HepG2 (cell line): Measurements from ENCODE around the gene NGF. TPM values are rescaled to one million over a fixed set of nuclear protein-coding genes. Genes with fewer than 3 reads are reported as not detected.

Experiments
- ATAC-seq: fragments of 200-7000 bp; cut with Tn5 transposase; 3 replicates; pipeline ENCODE4 v1.9.1; 2020; ENCODE audit warnings: mild to moderate bottlenecking, moderate library complexity
- BruUV-seq: library from RNA; stranded (reverse); fragments of 400-500 nt; replicated peaks from 2 replicates; lab custom pipeline; 2021; lab: Mats Ljungman, UMichigan
- CTCF ChIA-PET: fragments of 300-600 bp; formaldehyde crosslinking; extraction: SDS; loops from one replicate; lab custom pipeline; 2021; ENCODE audit warnings: low total read pairs, inconsistent platforms, low intra/inter-chr PET ratio; lab: Yijun Ruan, JAX
- POLR2A ChIA-PET: fragments of 350-600 bp; sonication (Branson Sonifier 250); formaldehyde crosslinking; loops from one replicate; lab custom pipeline; 2020; ENCODE audit warnings: antibody characterized with exemption, inconsistent platforms; lab: Yijun Ruan, JAX
- DNase-seq: peaks from one replicate; pipeline ENCODE4 v3.0.0-alpha.2; 2015; ENCODE audit warnings: low spot score
- FAIRE-seq: peaks from 3 replicates; lab custom pipeline; 2011; peaks lifted over from hg19 to GRCh38; lab: Jason Lieb, UNC
- H2AFZ ChIP-seq: one replicate; pipeline ENCODE4 v1.6.1; 2011; ENCODE audit warnings: low read length, inconsistent platforms
- H3K27ac ChIP-seq: fragments of 300-600 bp; 3 replicates; pipeline ENCODE4 v1.8.0; 2011; ENCODE audit warnings: mixed run types, mild to moderate bottlenecking, mixed read lengths, low read length, inconsistent platforms; ENCODE audit not compliant: insufficient read depth; ENCODE audit errors: extremely low read length
- H3K27me3 ChIP-seq, 2 experiments: fragments of 200-600 bp in 1 of 2; 2 replicates in 1 of 2; 3 replicates in 1 of 2; pipeline versions ENCODE4 v1.6.0 to v1.8.0; 2011; ENCODE audit warnings: low read length in 2 of 2, mild to moderate bottlenecking in 2 of 2, moderate library complexity in 2 of 2, inconsistent platforms in 1 of 2; ENCODE audit not compliant: insufficient read depth in 2 of 2, control insufficient read depth in 1 of 2
- H3K36me3 ChIP-seq, 2 experiments: fragments of 200-600 bp in 1 of 2; replicated peaks in 1 of 2; 2 replicates in 1 of 2; 3 replicates in 1 of 2; pipeline versions ENCODE4 v1.5.1 to v1.8.0; 2011; ENCODE audit warnings: low read length in 2 of 2, inconsistent platforms in 1 of 2; ENCODE audit not compliant: insufficient read depth in 2 of 2, control insufficient read depth in 1 of 2
- H3K4me1 ChIP-seq: 2 replicates; pipeline ENCODE4 v1.5.1; 2012; ENCODE audit warnings: low read length, inconsistent platforms; ENCODE audit not compliant: insufficient read depth
- H3K4me2 ChIP-seq: 2 replicates; pipeline ENCODE4 v1.6.0; 2011; ENCODE audit warnings: low read depth, low read length, inconsistent platforms
- H3K4me3 ChIP-seq, 3 experiments: fragments of 200-600 bp in 1 of 3; sonication (generic), shearing (Covaris generic) in 1 of 3; replicated peaks in 1 of 3; 2 replicates each; pipeline ENCODE4 v1.5.1; 2011 to 2016; ENCODE audit warnings: low read length in 3 of 3, inconsistent platforms in 2 of 3, low read depth in 2 of 3, mild to moderate bottlenecking in 2 of 3, control low read depth in 1 of 3, mixed read lengths in 1 of 3; ENCODE audit not compliant: insufficient read depth in 1 of 3
- H3K79me2 ChIP-seq: one replicate; pipeline ENCODE4 v1.6.1; 2011; ENCODE audit warnings: low read length, inconsistent platforms; ENCODE audit not compliant: insufficient read depth
- H3K9ac ChIP-seq: 2 replicates; pipeline ENCODE4 v1.6.0; 2011; ENCODE audit warnings: mild to moderate bottlenecking, low read depth, low read length, inconsistent platforms; ENCODE audit not compliant: insufficient read depth
- H3K9me3 ChIP-seq: 2 replicates; pipeline ENCODE4 v1.5.1; 2012; ENCODE audit warnings: mild to moderate bottlenecking, low read length
- H4K20me1 ChIP-seq: 2 replicates; pipeline ENCODE4 v1.6.0; 2011; ENCODE audit warnings: inconsistent platforms, mild to moderate bottlenecking, low read length, moderate library complexity; ENCODE audit not compliant: insufficient read depth
- ATM ChIP-seq: fragments of 450-650 bp; IDR thresholded peaks from 2 replicates; pipeline ENCODE4 v1.7.1; 2017; ENCODE audit warnings: mild to moderate bottlenecking, borderline replicate concordance
- CREB1 ChIP-seq, 2 experiments: fragments of 450-650 bp in 1 of 2; IDR thresholded peaks; 2 replicates each; pipeline ENCODE4 v1.6.1; 2016 to 2017; ENCODE audit warnings: control low read depth in 1 of 2, mild to moderate bottlenecking in 1 of 2, missing compliant biosample characterization in 1 of 2, missing genetic modification characterization in 1 of 2
- EHMT2 ChIP-seq: fragments of 200-600 bp; sonication (generic); IDR thresholded peaks from 2 replicates; pipeline ENCODE4 v1.7.0; 2017; ENCODE audit warnings: antibody characterized with exemption, low read depth, low read length, borderline replicate concordance
- FOXA1 ChIP-seq, 2 experiments: fragments of 450-650 bp in 1 of 2; sonication (generic) in 1 of 2; formaldehyde crosslinking in 1 of 2; IDR thresholded peaks; 2 replicates each; pipeline versions ENCODE4 v1.4.0 to v1.6.1; 2016 to 2020; ENCODE audit warnings: missing genetic modification reagents in 1 of 2
- HMG20B ChIP-seq: conservative IDR thresholded peaks from 2 replicates; pipeline ENCODE4 v1.6.1; 2016; ENCODE audit warnings: missing genetic modification reagents, missing compliant biosample characterization
- KLF11 ChIP-seq: IDR thresholded peaks from 2 replicates; pipeline ENCODE4 v1.6.1; 2016; ENCODE audit warnings: missing compliant biosample characterization
- MTF1 ChIP-seq: sonication (generic); formaldehyde crosslinking; IDR thresholded peaks from 2 replicates; pipeline ENCODE4 v1.5.0; 2020; ENCODE audit warnings: missing genetic modification reagents
- NAIF1 ChIP-seq: sonication (generic); formaldehyde crosslinking; IDR thresholded peaks from 2 replicates; pipeline ENCODE4 v1.5.0; 2020; ENCODE audit warnings: mild to moderate bottlenecking, missing genetic modification reagents, borderline replicate concordance
- NBN ChIP-seq: fragments of 450-650 bp; conservative IDR thresholded peaks from 2 replicates; pipeline ENCODE4 v1.6.1; 2017
- PAWR ChIP-seq: sonication (generic); formaldehyde crosslinking; IDR thresholded peaks from 2 replicates; pipeline ENCODE4 v1.4.0; 2020; ENCODE audit warnings: missing genetic modification reagents, mild to moderate bottlenecking, borderline replicate concordance
- PITX1 ChIP-seq: sonication (generic); formaldehyde crosslinking; IDR thresholded peaks from 2 replicates; pipeline ENCODE4 v1.5.1; 2020; ENCODE audit warnings: mild to moderate bottlenecking, missing genetic modification reagents
- RARA ChIP-seq: IDR thresholded peaks from 2 replicates; pipeline ENCODE4 v1.6.1; 2016; ENCODE audit warnings: missing genetic modification reagents, missing compliant biosample characterization
- TEAD3 ChIP-seq: optimal IDR thresholded peaks from 2 replicates; pipeline ENCODE3; 2016; ENCODE audit warnings: borderline replicate concordance
- ZBTB3 ChIP-seq: sonication (generic); formaldehyde crosslinking; IDR thresholded peaks from 2 replicates; pipeline ENCODE4 v1.4.0; 2020; ENCODE audit warnings: low read depth, mild to moderate bottlenecking, moderate library complexity, missing genetic modification reagents, borderline replicate concordance
- ZBTB8A ChIP-seq: sonication (generic); formaldehyde crosslinking; IDR thresholded peaks from 2 replicates; pipeline ENCODE4 v1.4.0; 2020; ENCODE audit warnings: mild to moderate bottlenecking, low read depth, missing genetic modification reagents, borderline replicate concordance
- ZNF276 ChIP-seq: sonication (generic); formaldehyde crosslinking; IDR thresholded peaks from 2 replicates; pipeline ENCODE4 v1.4.0; 2020; ENCODE audit warnings: mild to moderate bottlenecking, low read depth, missing genetic modification reagents
- ZNF564 ChIP-seq: sonication (generic); formaldehyde crosslinking; IDR thresholded peaks from 2 replicates; pipeline ENCODE4 v1.8.1; 2023; ENCODE audit warnings: mild to moderate bottlenecking, missing genetic modification reagents
- ZNF841 ChIP-seq: sonication (generic); formaldehyde crosslinking; IDR thresholded peaks from 2 replicates; pipeline ENCODE4 v1.8.1; 2023; ENCODE audit warnings: missing genetic modification reagents, borderline replicate concordance
- ZXDC ChIP-seq: sonication (generic); formaldehyde crosslinking; IDR thresholded peaks from 2 replicates; pipeline ENCODE4 v1.5.0; 2020; ENCODE audit warnings: mild to moderate bottlenecking, missing genetic modification reagents
- WGBS: methylation state at CpG from one replicate; pipeline ENCODE4 v1.1.6; 2017; ENCODE audit warnings: low lambda C conversion rate; 5-methylcytosine and 5-hydroxymethylcytosine counted together
- in situ Hi-C: cut with HindIII; loops from 2 replicates; pipeline ENCODE4 v1.10.0; 2017; ENCODE audit warnings: low pct_unique_long_range_greater_than_20kb; ENCODE audit not compliant: extremely low pct_ligation_motif_present
- intact Hi-C: fragments of 100-400 bp; cut with micrococcal nuclease; formaldehyde crosslinking; loops from one replicate; pipeline ENCODE4 v1.10.0; 2022; ENCODE audit not compliant: unreplicated experiment
- polyA plus RNA-seq, 8 experiments: library from polyadenylated mRNA; depleted of rRNA in 3 of 8; stranded (reverse) in 7 of 8; unstranded in 1 of 8; fragments of >200 nt; fragmentation: Illumina TruSeq in 4 of 8; extraction: Trizol in 4 of 8; gene quantifications; 2 replicates each; pipeline versions ENCODE4 v1.2.1 to v1.2.3, GENCODE V29; 2011 to 2016; ENCODE audit warnings: low read depth in 4 of 8, missing spikeins in 1 of 8, mixed read lengths in 1 of 8; ENCODE audit not compliant: insufficient read depth in 1 of 8
- total RNA-seq, 5 experiments: library from RNA; depleted of rRNA; stranded (reverse); fragments of >200 nt; fragmentation: Illumina TruSeq; extraction: Trizol; gene quantifications; 2 replicates each; pipeline ENCODE4 v1.2.3, GENCODE V29; 2016; ENCODE audit warnings: low read depth in 1 of 5
- TF ChIP-seq, protein P1 (sequence below): sonication (generic); formaldehyde crosslinking; IDR thresholded peaks from 2 replicates; pipeline ENCODE4 v1.8.0; 2022; ENCODE audit warnings: mild to moderate bottlenecking, missing genetic modification reagents, moderate library complexity

NGF gene
- total and polyA plus RNA-seq, 2 of the 13 experiments (the other 11 are each of a cell fraction or from before 2014, with no cell fraction given) = not detected

- POLR2A ChIA-PET = no interaction called here
Observed at GRCh38 chr1:115303364-115303763, 34.7 kb downstream of the NGF start.

DNA sequence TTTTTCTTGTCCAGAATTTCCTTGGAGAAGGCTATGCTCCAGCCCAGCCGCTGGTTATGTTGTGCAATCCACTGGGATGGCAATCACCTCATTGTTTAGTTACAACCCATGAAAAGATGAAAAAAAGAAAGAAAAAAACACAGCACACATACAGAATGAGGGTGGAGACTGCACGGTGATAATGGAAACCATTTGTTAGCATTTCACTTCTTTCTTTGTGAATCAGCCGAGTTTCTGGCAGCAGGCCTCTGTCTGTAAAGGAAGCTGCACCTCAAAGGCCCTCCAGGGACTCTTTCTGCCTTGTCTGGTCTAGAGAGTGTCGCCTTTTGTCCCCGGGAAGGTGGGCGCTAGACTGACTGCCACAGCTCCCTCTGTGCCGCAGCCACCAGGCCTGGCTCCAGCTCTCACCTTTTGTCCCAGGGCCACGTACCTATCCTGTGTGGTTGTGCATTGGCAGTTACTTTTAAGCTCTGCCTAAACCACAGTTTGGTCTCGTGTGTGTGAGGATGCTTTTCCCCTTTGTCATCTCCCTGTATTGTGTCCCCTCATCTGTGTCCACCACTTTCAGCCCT, 35.6 kb downstream of the NGF start:
- Histone ChIP-seq H3K4me1 (no peaks in the 10 kb centered on the region), H3K36me3 (no peaks in the 10 kb centered on the region), H2AFZ (no peak overlapping the region), H3K4me2 (no peak overlapping the region), H3K79me2 (no peaks in the 10 kb centered on the region), H3K27me3 (no peaks in the 10 kb centered on the region), H3K9ac (no peak overlapping the region), H3K27ac (no peak overlapping the region), H3K9me3 (no peaks in the 10 kb centered on the region), H4K20me1 (no peaks in the 10 kb centered on the region), H3K4me3 (no peak overlapping the region)
- ChIA-PET POLR2A (no interaction called here), CTCF (no interaction called here)
- ATAC-seq = no peak
- no peak for FAIRE-seq
- in situ Hi-C loops (no loop called here), intact Hi-C loops (no loop called here)
- DNase-seq = no peak
- WGBS = 38% methylated on average over 9 of the region's 9 CpGs
- BruUV-seq = no TSS peak
- TF ChIP-seq ZNF841 (CRISPR knock-in tag) (no peak), TEAD3 (CRISPR knock-in tag) (no peak), ZNF276 (CRISPR knock-in tag) (no peak), ZXDC (no peak), FOXA1 (IDR thresholded peaks at IDR 0.05) (no peak), FOXA1 (CRISPR knock-in tag; IDR thresholded peaks at IDR 0.05) (no peak), EHMT2 (no peak), ZBTB8A (CRISPR knock-in tag) (no peak), PAWR (CRISPR knock-in tag) (no peak)

More at GRCh38 chr1:115303364-115303763, 34.7 kb downstream of the NGF start:
- DNase-seq (no peak), FAIRE-seq (no peak), ATAC-seq (no peak)
- Histone ChIP-seq H3K79me2 (no peaks in the 10 kb centered on the region), H3K36me3 (no peaks in the 10 kb centered on the region), H3K27ac (no peak overlapping the region), H2AFZ (no peak overlapping the region), H4K20me1 (no peaks in the 10 kb centered on the region), H3K9me3 (no peaks in the 10 kb centered on the region), H3K4me1 (no peaks in the 10 kb centered on the region), H3K4me2 (no peak overlapping the region), H3K4me3 (no peak overlapping the region), H3K27me3 (no peaks in the 10 kb centered on the region), H3K9ac (no peak overlapping the region)
- intact Hi-C loops (no loop called here), in situ Hi-C loops (no loop called here)
- 79% methylated on average over 2 of the region's 2 CpGs for WGBS
- TF ChIP-seq ATM (no peak), NBN (0 out of 2 replicates have a peak, but pooled peaks have one; percentile 66), PITX1 (CRISPR knock-in tag) (no peak), ZNF564 (CRISPR knock-in tag) (no peak), ZBTB3 (CRISPR knock-in tag) (no peak), RARA (CRISPR knock-in tag) (no peak), NAIF1 (CRISPR knock-in tag) (no peak), HMG20B (CRISPR knock-in tag) (no peak), MTF1 (CRISPR knock-in tag) (no peak), KLF11 (CRISPR knock-in tag) (no peak), CREB1 (IDR thresholded peaks at IDR 0.05) (peak; percentile 86), CREB1 (CRISPR knock-in tag; IDR thresholded peaks at IDR 0.05) (no peak)
- TF ChIP-seq, protein P1, sequence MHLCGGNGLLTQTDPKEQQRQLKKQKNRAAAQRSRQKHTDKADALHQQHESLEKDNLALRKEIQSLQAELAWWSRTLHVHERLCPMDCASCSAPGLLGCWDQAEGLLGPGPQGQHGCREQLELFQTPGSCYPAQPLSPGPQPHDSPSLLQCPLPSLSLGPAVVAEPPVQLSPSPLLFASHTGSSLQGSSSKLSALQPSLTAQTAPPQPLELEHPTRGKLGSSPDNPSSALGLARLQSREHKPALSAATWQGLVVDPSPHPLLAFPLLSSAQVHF (CRISPR knock-in tag) = no peak
- CTCF ChIA-PET = no interaction called here
- BruUV-seq = no TSS peak
